ENCODE data around the gene MECP2. TPM values are rescaled to one million over a fixed set of nuclear protein-coding genes. Genes with fewer than 3 reads are reported as not detected.

Gene MECP2
- polyA plus RNA-seq, 2 of the 4 experiments (the other 2 are of a cell fraction): 17.7 to 19.2 TPM

DNA sequence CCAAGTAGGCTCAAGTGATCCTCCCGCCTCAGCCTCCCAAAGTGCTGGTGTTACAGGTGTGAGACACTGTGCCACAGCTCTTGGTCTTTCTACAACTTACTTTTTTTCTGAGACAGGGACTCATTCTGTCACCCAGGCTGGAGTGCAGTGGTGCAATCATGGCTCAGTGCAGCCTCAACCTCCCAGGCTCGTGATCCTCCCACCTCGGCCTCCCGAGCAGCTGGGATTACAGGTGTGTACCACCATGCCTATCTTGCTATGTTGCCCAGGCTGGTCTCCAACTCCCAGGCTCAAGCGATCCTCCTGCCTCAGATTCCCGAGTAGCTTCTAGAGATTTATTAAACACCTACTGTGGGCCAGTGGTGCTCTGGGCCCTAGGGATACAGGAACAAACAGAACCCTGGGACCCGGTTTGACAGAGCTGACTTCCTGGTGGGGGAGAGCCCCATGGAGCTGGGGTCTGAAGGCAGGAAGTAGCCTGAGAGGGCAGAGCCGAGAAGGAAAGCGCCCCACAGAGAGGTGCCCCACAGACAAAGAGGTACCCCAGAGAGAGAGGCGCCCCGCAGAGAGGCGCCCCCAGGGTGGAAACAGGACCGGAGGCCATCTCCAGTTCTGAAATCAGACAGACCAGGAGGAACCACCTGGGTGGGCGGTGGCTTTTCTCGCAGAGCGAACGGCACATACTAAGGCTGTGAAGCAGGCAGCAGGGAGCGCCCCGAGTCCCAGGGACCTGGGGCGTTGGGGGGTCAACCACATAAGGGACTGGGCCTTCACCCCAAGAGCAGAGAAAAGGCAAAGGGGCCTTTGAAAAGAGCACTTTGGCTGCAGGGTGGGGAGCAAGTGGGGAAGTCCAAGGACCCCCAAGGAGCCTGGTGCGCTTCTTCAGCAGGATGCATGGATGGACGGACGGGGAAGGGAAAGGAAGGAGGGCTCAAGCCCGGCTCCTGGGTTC lies 82.8 kb downstream of the MECP2 start:
- H3K9me3 ChIP-seq: no peaks in the 10 kb centered on the region

DNA sequence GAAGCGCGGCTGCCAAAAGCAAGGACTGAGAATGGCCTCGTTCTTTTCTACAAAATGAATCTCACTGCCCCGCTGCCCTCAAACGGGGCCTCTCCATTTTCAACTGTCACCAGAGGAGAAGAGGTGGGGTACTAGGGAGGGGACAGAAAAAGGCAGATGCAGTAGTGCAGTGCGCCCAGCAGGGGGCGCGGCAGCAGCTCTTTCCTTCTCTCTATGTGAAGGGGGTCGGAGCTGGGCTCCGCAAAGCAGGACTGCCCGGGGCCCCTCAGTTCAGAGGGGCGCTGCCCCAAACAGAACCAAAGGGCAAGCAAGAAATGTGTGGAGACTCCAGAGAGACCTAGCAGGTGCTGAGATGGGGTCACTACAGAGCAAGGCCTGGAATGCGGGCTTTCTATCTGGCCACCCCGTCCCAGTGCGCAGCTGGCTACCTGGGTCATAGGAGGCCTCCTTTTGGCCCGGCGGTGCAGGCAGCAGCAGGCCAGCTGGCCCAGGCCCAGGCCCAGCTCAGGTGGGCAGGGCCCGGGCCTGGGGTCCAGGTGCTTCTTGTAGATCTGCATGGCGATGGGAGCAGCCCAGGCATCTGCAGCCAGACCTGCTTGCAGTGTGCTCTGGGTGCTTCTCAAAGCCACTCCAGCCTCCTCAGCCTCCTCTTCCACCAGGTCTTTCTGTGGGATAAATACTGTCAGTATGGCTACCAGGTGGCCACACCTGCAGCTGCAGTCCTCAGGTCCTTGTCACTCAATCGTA lies 83.7 kb downstream of the MECP2 start:
- H3K4me3 ChIP-seq: no peak overlapping the region
- TF ChIP-seq EHMT2 (IDR thresholded peaks at IDR 0.05; ENCODE audit: low read depth) (no peak), HOXB13 (CRISPR knock-in tag; IDR thresholded peaks at IDR 0.05; ENCODE audit: low read depth) (no peak), FOSL2 (IDR thresholded peaks at IDR 0.05) (no peak), FOSL2 (CRISPR knock-in tag; IDR thresholded peaks at IDR 0.05) (no peak), RCOR1 (IDR thresholded peaks at IDR 0.05; ENCODE audit: low read depth, low read length) (no peak), HOXB5 (CRISPR knock-in tag; IDR thresholded peaks at IDR 0.05) (no peak), RARB (CRISPR knock-in tag; IDR thresholded peaks at IDR 0.05) (no peak), HEYL (CRISPR knock-in tag; IDR thresholded peaks at IDR 0.05) (no peak), CBX2 (IDR thresholded peaks at IDR 0.05; ENCODE audit: borderline replicate concordance, low read depth) (no peak), JUN (IDR thresholded peaks at IDR 0.05) (peak in 1 of 2 experiments; percentile 7; a peak in 1 of 5 replicates), RNF2 (IDR thresholded peaks at IDR 0.05; ENCODE audit: borderline replicate concordance, low read depth) (no peak), POLR2AphosphoS2 (conservative IDR thresholded peaks at IDR 0.05; ENCODE audit: low read length) (no peak), POLR2A (IDR thresholded peaks at IDR 0.05; ENCODE audit: low read length) (no peak), ZC3H11A (IDR thresholded peaks at IDR 0.05) (no peak), JUNB (IDR thresholded peaks at IDR 0.05) (no peak), SMC3 (IDR thresholded peaks at IDR 0.05) (peak; percentile 61), TP53 (CRISPR knock-in tag; IDR thresholded peaks at IDR 0.05) (no peak), RAD21 (conservative IDR thresholded peaks at IDR 0.05 in 1 of 2, IDR thresholded peaks at IDR 0.05 in 1 of 2) (peak; percentile 49 to 50; a peak in 3 of 5 replicates), ESRRA (IDR thresholded peaks at IDR 0.05; ENCODE audit: borderline replicate concordance, low read length) (no peak), GATA3 (IDR thresholded peaks at IDR 0.05; ENCODE audit: borderline replicate concordance) (no peak)
- TF ChIP-seq, protein P1, sequence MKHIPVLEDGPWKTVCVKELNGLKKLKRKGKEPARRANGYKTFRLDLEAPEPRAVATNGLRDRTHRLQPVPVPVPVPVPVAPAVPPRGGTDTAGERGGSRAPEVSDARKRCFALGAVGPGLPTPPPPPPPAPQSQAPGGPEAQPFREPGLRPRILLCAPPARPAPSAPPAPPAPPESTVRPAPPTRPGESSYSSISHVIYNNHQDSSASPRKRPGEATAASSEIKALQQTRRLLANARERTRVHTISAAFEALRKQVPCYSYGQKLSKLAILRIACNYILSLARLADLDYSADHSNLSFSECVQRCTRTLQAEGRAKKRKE (CRISPR knock-in tag; IDR thresholded peaks at IDR 0.05; ENCODE audit: low read depth): no peak
- TF ChIP-seq, protein P2, sequence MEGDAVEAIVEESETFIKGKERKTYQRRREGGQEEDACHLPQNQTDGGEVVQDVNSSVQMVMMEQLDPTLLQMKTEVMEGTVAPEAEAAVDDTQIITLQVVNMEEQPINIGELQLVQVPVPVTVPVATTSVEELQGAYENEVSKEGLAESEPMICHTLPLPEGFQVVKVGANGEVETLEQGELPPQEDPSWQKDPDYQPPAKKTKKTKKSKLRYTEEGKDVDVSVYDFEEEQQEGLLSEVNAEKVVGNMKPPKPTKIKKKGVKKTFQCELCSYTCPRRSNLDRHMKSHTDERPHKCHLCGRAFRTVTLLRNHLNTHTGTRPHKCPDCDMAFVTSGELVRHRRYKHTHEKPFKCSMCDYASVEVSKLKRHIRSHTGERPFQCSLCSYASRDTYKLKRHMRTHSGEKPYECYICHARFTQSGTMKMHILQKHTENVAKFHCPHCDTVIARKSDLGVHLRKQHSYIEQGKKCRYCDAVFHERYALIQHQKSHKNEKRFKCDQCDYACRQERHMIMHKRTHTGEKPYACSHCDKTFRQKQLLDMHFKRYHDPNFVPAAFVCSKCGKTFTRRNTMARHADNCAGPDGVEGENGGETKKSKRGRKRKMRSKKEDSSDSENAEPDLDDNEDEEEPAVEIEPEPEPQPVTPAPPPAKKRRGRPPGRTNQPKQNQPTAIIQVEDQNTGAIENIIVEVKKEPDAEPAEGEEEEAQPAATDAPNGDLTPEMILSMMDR (IDR thresholded peaks at IDR 0.05): peak; percentile 76
- H3K27ac ChIP-seq: 0 out of 6 replicates have a peak overlapping the region, but pooled peaks have one; percentile 16 to 30
- no peak for FAIRE-seq
- WGBS (ENCODE audit: missing lambda C conversion rate): 51% methylated on average over 17 of the region's 20 CpGs
- H3K4me1 ChIP-seq: peaks cover 21% of the 10 kb centered on the region
- H3K9me3 ChIP-seq: no peaks in the 10 kb centered on the region
- ChIA-PET CTCF (interaction anchor here (0.7 to 3.0 kb wide), 41 partner anchors 8 to 317 kb away, joined by 3 to 22 read pairs (median 6); no protein-coding TSS in a partner anchor), POLR2A (interaction anchor here (1.8 kb wide), 1 partner anchor 33 kb away, joined by 6 read pairs; no protein-coding TSS in a partner anchor)
- DNase-seq (ENCODE audit: low read depth in 1 of 2, low spot score in 1 of 2): peak; percentile 42 to 64
- H3K4me2 ChIP-seq: no peak overlapping the region
- ATAC-seq: peak; percentile 65 to 84

More for the DNA sequence above, 82.8 kb downstream of the MECP2 start:
- H3K4me1 ChIP-seq: peaks cover 21% of the 10 kb centered on the region
- H3K27ac ChIP-seq: no peak overlapping the region
- POLR2A ChIA-PET: interaction anchor here (1.8 kb wide), 1 partner anchor 32 kb away, joined by 6 read pairs; no protein-coding TSS in a partner anchor
- CTCF ChIA-PET: interaction anchor here (0.6 to 3.0 kb wide), 25 partner anchors 10 to 312 kb away, joined by 3 to 22 read pairs (median 7); no protein-coding TSS in a partner anchor
- WGBS (ENCODE audit: missing lambda C conversion rate): 88% methylated on average over 20 of the region's 24 CpGs
- ATAC-seq (no peak), DNase-seq (ENCODE audit: low read depth in 1 of 2, low spot score in 1 of 2) (no peak), FAIRE-seq (no peak)
- no peak overlapping the region for H3K4me3 ChIP-seq
- H3K4me2 ChIP-seq: no peak overlapping the region
- TF ChIP-seq JUNB (IDR thresholded peaks at IDR 0.05) (no peak), CEBPB (IDR thresholded peaks at IDR 0.05) (no peak), FOXS1 (CRISPR knock-in tag; IDR thresholded peaks at IDR 0.05) (no peak), BHLHE40 (IDR thresholded peaks at IDR 0.05; ENCODE audit: low read depth, low read length) (no peak), SREBF2 (IDR thresholded peaks at IDR 0.05) (no peak), HEYL (CRISPR knock-in tag; IDR thresholded peaks at IDR 0.05) (no peak), TP53 (CRISPR knock-in tag; IDR thresholded peaks at IDR 0.05) (no peak), ESRRA (IDR thresholded peaks at IDR 0.05; ENCODE audit: borderline replicate concordance, low read length) (no peak), KDM5A (IDR thresholded peaks at IDR 0.05) (no peak), NPAS2 (CRISPR knock-in tag; IDR thresholded peaks at IDR 0.05; ENCODE audit: borderline replicate concordance) (no peak), CHD4 (IDR thresholded peaks at IDR 0.05; ENCODE audit: borderline replicate concordance) (no peak), JUN (IDR thresholded peaks at IDR 0.05) (no peak), POLR2A (IDR thresholded peaks at IDR 0.05; ENCODE audit: low read length) (no peak), ZFP36 (IDR thresholded peaks at IDR 0.05; ENCODE audit: borderline replicate concordance, partially characterized antibody) (no peak), MAFK (IDR thresholded peaks at IDR 0.05; ENCODE audit: partially characterized antibody) (no peak)
- TF ChIP-seq, protein P3, sequence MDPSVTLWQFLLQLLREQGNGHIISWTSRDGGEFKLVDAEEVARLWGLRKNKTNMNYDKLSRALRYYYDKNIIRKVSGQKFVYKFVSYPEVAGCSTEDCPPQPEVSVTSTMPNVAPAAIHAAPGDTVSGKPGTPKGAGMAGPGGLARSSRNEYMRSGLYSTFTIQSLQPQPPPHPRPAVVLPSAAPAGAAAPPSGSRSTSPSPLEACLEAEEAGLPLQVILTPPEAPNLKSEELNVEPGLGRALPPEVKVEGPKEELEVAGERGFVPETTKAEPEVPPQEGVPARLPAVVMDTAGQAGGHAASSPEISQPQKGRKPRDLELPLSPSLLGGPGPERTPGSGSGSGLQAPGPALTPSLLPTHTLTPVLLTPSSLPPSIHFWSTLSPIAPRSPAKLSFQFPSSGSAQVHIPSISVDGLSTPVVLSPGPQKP (IDR thresholded peaks at IDR 0.05; ENCODE audit: low read depth, low read length): no peak
